HG02970 (cell line): Measurements from ENCODE around the gene BBIP1.

ENCODE experiments used
- ATAC-seq: cut with Tn5 transposase; IDR thresholded peaks from one replicate; pipeline ENCODE4 v1.9.1; 2021; ENCODE audit warnings: mild to moderate bottlenecking, moderate library complexity, moderate number of reproducible peaks; ENCODE audit not compliant: unreplicated experiment, low FRiP score

BBIP1 gene, protein sequence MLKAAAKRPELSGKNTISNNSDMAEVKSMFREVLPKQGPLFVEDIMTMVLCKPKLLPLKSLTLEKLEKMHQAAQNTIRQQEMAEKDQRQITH

DNA sequence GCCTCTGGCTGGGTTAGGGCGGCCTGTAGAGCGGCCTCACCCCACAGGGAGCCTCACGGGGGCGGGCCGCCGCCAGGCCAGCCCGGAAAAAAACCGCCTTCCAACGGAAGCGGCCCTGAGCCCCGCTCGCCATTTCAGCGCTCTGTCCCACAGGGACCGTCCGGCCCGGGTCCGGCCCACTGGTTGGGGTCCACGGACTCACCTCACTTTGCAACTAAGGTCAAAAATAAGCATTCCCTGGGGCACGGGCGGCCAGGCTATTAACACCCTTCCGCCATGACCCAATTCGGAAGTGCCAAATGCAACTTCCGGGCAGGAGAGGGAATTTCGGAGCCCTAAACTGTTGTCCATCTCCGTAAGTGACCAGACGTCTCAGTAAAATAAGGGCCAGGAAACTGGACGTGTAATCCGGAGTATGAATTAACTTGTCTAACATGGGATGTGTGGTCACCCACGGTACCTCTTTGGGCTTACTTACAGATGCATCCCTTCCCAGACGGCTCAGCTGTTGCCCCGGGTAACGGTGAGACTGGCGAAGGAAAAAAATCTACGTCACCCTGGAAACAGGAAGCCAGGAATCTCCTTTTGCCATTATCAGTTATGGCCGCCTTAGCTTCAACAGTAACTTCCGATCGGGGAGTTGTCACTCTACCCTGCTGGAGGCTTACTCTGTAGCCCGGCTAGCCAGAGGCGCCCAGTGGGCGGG is at the start of gene BBIP1:
BBIP1 (minus strand) TSS at position 538 of the 706 bp plus-strand sequence. CDS start 1,023 bp downstream, outside the sequence.
- peak; percentile 90 for ATAC-seq

DNA sequence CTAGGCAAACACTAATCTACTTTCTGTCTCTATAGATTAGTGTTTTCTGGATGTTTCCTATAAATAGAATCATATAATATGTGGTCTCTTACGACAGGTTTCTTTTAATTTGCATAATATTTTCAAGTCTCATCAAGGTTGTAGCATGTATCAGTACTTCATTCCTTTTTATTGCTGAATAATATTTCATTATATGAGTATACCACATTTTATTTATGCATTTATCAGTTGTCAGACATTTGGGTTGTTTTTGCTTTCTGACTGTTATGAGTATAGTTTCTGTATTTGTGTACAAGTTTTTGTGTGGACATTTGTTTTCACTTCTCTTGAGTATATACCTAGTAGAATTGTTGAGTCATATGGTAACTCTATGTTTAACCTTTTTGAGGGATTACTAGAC is 48.7 kb upstream of the BBIP1 start:
- ATAC-seq, result no peak

DNA sequence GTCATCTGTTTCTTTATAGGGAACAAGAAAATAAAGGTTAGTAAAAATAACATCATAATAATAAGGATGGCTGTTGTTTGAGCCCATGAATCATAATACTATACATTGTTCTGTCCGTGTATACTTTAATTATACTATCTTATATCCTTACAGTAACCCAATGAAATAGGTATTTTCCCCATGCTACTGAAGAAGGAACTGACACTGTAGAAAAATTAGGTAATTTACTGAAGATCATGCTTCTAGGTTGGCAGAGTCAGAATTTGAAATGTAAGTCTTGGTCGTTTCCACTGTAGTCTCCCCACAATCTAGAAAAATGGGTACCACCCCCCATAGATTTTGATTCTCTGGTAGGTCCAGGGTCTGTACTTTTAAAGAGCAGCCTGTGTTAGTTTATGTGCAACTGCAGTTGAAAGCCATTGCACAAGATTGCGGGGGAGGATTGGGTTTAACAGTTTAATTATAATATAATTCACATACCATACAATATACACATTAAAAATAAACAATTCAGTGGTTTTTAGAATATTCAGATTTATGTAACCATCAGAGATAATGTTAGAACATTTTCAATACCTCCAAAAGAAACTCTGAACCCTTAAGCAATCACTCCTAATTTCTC is 48.1 kb upstream of the BBIP1 start:
- ATAC-seq, result no peak

DNA sequence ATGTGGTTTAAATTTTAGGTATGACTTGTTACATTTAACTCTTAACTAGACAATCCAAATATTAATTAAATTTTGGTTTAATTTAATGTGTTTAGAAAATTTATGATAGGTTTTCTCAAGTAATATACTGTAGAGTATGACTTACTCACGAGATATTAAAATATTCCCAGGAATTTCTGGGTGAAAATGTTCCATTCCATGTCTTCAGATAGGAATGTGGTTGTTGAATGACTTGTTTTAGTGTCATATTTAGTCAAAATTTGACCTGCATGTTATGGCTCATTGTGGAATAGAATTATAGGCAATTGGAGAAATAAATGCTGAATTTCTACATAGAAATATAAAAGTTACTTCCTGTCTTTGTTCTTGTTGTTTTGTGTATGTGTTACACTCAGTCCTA is 47.2 kb upstream of the BBIP1 start:
- no peak for ATAC-seq

DNA sequence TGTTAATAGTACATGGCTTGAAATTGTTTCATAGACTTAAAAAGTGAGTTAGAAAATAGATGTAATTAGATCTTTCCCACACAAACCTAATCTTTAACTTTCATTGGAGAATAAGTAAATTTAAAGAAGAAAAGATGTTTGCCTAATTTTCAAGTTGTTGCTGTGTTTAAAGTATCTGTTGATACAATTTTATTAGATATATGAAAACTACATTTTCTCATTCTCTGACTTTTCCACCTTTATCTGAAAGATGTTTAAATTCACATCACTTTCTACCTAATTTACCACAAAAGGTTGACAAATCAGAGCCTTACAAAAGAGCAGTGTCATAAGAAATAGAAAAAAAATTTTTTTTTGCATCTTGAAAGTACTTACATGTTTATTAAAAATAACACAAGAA is 46.2 kb upstream of the BBIP1 start:
- no peak for ATAC-seq

DNA sequence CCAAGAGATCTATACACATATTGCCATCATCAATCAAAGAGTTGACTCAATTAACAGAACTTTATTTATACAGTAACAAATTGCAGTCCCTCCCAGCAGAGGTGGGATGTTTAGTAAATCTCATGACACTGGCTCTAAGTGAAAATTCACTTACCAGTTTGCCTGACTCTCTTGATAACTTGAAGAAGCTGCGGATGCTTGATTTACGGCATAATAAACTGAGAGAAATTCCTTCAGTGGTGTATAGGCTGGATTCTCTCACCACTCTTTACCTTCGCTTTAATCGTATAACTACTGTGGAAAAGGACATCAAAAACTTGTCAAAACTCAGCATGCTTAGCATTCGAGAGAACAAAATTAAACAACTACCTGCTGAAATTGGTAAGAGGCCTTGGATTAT is 45.7 kb upstream of the BBIP1 start:
- no peak for ATAC-seq

DNA sequence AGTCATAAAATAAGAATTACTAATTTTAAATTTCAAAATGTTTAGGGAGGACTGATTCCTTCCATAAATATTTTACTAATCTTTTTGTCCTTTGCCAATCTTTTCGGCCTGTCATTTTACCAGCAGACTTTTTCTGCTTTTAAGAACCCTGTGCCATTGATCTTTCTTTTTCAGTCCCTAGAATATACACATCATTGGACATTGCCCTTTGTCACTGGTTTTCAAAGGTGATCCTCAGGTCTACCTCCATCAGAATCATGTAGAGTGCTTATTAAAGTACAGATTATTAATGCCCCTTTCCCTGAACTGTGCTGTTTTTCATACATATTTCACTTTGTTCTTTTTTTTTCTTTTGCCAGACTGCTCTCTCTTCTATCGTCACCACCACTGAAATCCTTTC is 44.2 kb upstream of the BBIP1 start:
- ATAC-seq, result no peak

DNA sequence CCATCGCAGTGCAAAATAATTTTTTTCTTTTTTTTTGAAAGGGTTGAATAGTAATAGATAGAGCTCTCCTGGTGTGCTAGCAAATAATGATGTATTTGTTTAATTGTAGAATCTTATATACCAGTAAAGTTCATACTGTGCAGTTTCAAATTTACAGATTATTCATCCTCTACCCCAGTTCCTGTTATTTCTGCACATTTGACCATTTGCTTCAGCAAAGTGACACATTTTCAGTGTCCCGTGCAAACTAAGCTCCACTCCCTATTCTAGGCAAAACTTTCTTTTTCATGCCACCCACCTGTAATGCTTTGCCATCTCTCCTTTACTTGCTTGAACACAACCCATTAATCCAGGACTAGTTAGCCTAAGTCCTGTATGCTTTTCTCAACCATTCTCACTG is 43.5 kb upstream of the BBIP1 start:
- ATAC-seq, result no peak

DNA sequence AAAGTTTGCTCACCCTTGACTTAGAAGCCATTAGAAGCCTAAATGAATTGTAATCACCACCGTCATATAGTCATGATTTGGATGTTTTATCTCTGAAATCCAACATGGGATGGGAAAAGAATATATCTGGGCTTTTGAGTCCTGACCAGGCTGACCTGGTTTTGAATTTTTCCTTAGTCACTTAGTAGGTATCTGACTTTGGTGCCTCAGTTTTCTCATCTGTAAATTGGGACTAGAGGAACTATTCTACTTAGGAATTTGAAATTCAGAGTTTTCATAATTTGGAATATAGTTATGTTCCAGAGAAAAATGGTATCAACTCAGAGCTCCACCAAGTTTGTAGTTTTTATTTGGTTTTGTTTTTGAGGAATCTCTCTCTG is 41.3 kb upstream of the BBIP1 start:
- no peak for ATAC-seq

DNA sequence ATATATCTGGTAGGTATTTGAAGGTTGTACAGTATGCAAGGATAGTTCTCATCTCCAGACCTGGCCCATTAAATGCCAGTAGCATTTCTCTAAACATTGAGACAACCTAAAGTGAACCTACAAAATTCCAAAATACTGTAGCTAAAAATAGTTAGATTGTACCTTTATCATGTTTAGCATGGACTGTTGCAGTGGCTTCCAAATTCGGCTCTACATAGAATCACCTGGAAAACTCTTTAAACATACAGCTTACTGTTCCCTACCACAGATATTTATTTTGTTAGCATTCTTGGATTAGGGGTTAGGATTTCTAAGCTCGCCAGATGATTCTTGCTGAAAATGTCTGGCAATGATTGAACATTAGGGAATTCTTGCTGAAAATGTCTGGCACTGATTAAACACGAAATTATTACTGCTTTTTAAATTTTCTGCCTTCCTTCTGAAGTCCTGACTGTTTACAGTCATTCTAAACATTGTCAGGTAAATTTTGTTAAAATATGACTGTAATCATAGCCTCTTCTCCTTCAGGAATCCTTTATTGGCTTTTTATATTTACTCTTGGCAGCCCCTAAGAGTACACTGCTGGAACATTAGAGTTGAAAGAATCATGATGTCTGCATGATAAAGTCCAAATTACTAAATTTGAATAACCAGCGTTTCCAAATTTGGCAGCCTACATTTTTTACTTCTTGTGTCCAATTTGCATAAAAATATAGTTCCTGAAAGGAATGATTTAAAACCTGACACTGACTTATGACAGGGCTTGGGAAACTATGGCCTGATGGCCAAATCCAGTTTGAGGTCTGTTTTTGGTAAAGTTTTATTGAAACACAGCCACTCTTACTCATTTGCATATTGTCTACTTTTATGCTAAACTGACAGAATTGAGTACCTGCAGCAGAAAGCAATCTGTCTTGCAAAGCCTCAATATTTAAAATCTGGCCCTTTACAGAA is 40.7 kb upstream of the BBIP1 start:
- ATAC-seq, result no peak

DNA sequence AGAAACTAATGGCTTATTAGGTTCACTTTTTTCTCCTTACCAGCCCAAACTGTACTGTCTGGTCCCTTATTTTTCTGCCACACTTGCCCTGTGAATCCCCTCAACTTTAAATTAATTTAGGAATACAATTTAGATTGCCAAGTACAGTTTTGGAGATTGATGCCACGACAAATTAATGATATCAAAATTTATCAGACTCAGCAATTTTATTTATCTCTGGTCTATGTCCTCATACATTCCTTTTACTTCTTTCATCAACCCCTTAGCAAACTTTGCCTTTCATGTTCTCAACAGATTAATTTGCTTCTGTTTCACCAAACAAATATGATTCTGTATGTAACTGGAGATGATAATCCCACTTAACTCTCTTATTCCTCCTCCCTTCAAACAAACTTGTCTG is 38.6 kb upstream of the BBIP1 start:
- ATAC-seq, result no peak

DNA sequence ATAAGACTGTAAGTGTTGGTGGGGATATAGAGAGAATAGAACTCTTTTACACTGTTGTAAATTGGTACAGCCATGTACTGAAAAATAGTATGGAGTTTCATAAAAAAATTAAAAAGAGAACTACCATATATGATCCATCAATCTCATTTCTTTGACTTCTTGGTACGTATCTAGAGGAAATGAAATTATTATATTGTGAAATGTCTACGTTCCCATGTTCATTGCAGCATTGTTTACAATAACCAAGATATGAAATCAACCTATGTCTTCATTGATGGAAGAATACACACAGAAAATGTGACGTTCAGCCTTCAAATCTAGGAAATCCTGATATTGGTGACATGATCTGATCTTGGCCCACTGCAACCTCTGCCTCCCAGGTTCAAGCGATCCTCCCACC is 32.4 kb upstream of the BBIP1 start:
- ATAC-seq, result no peak

DNA sequence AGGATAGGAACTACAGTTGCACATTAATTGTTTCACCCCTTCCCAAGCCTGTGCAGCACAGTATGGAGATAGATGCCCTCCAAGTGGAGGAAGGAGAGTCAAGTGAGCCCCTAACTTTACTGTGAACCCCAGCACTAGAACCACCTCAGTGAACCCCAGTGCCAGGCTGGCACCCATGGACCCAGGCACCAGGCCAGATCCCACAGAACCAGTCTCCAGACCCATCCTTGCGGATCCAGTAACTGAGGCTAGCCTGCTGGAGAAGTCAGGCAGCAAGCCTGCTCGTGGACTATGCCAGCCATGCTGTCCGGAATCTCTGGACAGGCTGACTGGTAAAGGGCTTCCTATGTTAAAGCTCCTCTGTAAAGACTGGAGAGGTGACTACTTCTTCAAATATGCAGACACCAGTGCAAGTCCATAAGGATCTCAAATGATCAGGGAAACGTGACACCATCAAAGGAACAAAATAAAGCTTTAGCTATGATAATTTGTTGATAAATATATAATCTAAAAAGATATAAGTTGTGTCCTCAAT is 28.1 kb upstream of the BBIP1 start:
- no peak for ATAC-seq

DNA sequence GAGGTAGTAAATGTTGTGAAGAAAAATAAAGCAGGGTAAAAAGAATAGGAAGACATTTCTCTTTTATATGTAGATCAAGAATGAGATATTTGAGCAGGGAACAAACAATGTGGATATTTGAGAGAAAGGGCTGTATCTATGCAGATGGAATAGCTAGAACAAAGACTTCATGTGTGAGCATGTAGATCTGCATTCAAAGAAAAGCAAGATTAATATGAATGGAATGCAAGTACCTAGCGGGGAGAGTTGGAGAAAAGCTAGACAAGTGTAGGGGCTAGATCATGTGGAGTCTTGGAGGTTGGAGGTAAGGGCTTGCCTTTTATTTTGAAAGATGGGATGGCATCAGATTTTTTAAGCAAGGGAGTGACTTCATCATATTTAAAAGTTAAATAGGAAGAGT is 27.5 kb upstream of the BBIP1 start:
- ATAC-seq, result no peak

DNA sequence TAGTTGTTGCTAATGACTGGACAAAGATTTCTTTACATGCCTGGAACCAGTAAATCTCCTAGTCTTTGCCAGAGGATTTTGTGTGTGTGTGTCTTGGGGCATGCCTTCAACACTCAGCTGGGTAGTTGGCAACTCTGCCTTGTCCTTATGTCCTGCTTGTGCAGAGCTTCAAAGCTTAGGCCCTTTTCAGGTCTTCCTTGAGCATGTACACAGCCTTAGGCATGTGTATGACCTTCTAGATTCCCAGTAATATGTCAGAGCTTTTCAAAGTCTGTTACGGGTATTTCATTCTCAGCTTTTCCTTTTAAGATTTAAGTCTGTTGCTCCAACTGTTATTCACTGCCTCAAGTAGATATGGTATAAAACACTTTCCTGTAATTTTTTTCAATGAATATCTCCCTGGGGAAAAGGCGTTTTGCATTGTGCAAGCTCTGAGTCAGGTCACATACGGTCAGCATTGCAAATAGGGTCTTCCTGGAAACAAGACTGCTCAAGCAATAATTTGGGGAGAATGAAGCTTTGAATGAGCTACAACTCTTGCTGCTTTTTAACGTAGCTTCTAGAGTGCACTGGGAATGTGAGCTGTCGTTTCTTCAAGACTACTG is 25.9 kb upstream of the BBIP1 start:
- no peak for ATAC-seq

DNA sequence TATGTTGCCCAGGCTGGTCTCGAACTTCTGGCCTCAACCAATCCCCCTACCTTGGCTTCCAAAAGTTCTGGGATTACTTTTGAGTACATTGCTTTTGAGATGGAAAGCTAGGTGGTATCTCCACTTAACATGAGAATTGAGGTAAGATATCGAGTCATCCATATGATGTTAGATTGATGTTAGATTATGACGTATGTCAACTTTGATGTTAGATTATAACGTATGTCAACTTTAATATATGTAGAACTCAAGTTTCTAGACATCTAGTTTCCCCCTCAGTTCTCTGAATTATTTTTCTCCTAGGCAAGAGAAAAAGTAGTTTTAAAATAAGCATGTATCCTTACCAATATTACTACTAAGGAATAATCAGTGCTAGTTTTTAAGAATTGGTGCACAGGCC is 20.4 kb upstream of the BBIP1 start:
- no peak for ATAC-seq

DNA sequence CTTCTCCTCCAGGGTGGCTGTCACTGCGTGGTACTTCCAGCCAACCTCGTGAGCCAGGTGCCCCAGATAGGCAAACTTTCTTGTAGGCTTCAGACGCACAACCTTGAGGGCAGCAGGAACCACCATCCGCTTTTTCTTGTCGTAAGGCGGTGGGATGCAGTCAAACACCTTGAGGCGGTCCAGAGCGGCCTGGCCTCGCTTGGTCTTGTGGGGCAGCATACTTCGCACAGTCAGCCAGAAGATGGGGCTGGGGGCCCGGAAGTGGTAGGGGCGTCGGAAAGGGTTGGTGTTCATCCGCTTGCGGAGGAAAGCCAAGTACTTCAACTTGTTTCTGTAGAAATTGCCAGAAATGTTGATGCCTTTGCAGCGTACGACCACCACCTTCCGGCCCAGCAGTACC is 17.8 kb upstream of the BBIP1 start:
- ATAC-seq, result no peak

DNA sequence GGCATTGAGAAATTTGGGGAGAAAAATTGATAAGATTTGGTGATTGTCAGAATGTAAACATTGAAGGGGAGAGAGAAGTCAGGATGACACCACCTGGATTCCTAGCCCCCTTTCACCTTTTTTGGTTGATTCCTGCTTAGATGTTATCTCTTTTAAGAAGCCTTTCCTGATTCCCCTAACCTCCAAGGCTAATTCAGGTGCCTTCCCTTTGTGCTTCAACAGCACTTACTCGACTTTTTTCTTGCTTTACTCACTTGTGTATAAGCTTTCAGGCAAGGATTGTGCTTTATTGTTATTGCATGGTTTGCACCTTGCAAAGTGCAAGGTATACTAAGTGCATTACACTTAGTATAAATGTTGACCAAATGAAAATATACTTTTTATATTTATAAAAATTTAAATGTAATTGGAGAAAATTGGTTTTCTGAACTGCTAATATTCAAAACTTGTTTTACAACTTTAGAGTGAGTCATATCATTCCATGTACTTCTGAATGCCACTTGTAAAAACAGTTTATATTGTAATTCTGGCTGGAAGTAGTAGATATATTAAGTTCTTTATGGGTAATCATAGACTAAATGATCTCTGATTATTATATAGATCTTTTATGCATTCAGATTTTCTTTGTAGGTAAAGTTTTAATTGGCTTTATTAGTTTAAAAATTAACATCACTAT is 13.7 kb upstream of the BBIP1 start:
- ATAC-seq, result no peak

DNA sequence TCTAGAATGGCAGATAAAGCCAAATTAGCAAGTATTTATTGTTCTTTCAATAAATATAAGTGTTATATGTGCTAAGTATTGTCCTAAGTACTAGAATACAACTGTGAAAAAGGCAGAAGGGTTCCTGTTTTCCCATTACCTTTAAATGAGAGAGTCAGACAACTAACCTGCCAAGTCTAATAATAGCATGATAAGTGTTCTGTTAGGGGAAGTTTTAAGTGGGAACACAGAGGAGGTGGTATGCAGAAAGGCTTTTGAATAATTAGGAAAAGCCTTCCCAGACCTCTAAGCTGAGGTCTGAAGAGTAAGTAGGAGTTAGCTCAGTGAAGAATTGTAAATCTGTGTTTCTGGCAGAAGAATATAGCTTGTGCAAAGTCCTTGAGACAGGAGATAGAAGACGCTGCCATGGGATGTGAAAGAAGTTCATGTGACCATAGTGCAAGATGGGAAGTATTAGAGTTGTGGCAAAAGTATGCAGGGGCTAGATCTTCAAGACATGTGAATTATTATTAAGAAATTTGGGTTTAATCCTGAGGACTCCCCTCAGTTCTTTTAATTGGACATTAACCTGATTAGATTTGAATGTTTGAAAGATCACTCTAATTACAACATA is 12.9 kb upstream of the BBIP1 start:
- ATAC-seq, result no peak

DNA sequence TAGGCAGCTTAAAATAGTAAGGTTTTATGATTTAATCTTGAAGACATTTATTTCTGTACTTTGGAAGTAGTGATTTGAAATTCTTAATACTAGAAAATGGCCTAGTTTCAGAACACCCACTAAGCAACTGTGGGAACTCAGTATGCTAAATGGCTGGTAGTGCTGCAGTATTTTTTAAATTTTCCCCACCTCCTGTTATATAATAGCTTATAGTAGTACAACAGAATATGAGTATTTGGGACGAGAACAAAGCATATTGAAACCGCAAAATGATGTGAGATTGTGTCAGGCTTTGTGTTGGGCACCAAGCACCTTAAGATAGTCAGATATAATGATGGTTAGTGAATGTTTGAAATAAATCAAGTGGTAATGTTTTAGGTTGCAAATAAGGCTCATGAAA is 8.5 kb upstream of the BBIP1 start:
- ATAC-seq, result no peak
